ENCODE results near the gene DTL. TPM values are rescaled to one million over a fixed set of nuclear protein-coding genes. Genes with fewer than 3 reads are reported as not detected.

The DTL gene
- total RNA-seq, 1 experiment from 2014 or later, result 73.0 TPM

DNA sequence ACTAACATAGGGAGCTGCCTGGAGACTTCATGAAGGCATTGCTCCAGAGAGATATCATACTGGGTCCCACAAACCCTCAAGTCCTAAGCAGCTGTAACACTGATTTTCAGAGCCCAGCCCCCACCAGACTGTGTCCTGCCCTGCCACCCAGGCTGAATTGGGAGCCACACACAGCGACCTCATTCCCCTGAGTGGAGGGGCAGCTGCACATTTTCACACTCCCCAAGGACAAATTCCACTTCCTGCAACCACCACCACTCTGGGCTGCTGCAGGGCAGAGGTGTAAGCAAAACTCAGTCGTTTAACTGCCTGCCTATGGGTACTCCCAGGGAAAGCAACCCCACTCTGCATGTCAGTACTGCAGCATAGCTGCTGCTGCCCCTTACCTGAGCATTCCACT, 19.8 kb downstream of the DTL start:
- H3K27ac Mint-ChIP-seq, result no peak overlapping the region; a peak in 1 of 7 replicates
- no peak overlapping the region for H2BK5ac ChIP-seq (ENCODE audit: insufficient read length, low read length)
- no peak overlapping the region for H3K4ac ChIP-seq (ENCODE audit: low read depth, low read length)
- DNase-seq, result no peak
- H2BK15ac ChIP-seq (ENCODE audit: low read depth, low read length), result no peak overlapping the region
- H3K27ac ChIP-seq (ENCODE audit: insufficient read length, low read depth, low read length), result no peak overlapping the region
- H3K4me1 Mint-ChIP-seq, result no peaks in the 10 kb centered on the region
- no peaks in the 10 kb centered on the region for H3K79me2 ChIP-seq (ENCODE audit: insufficient read depth, low read length)
- WGBS (ENCODE audit: extremely low coverage, insufficient read length, low lambda C conversion rate), result no CpG with 5 or more reads among the region's 2 CpGs
- H3K9me3 Mint-ChIP-seq, result peaks cover 0 to 10% of the 10 kb centered on the region in 2 experiments; a peak in 4 of 5 replicates
- no peaks in the 10 kb centered on the region for H3K9me3 ChIP-seq (ENCODE audit: control insufficient read depth, low read depth, low read length)
- no peak overlapping the region for H3K4me3 Mint-ChIP-seq
- H3K36me3 Mint-ChIP-seq (ENCODE audit: insufficient read depth in 1 of 3, low read depth in 3 of 3), result peaks cover 67 to 92% (median 85%) of the 10 kb centered on the region in 3 experiments
- no peak overlapping the region for H2BK120ac ChIP-seq (ENCODE audit: low read depth, low read length, poor library complexity, severe bottlenecking)
- H3K79me1 ChIP-seq (ENCODE audit: insufficient read depth, low read depth, low read length, poor library complexity, severe bottlenecking), result no peaks in the 10 kb centered on the region
- no peaks in the 10 kb centered on the region for H3K27me3 ChIP-seq (ENCODE audit: insufficient read depth, low read length)
- H3K4me2 ChIP-seq (ENCODE audit: insufficient read depth, insufficient read length, low read length), result no peak overlapping the region
- H4K8ac ChIP-seq (replicated peaks; ENCODE audit: insufficient read length, low read depth, low read length), result no peak overlapping the region
- H3K4me1 ChIP-seq (ENCODE audit: insufficient read depth, low read length), result no peaks in the 10 kb centered on the region
- H3T11ph ChIP-seq (ENCODE audit: low read length), result no peak overlapping the region
- H4K5ac ChIP-seq (ENCODE audit: insufficient read length, low read depth, low read length), result no peak overlapping the region
- H3K18ac ChIP-seq (ENCODE audit: insufficient read length, low read depth, low read length), result no peak overlapping the region
- no peak overlapping the region for H2BK12ac ChIP-seq (ENCODE audit: insufficient read length, low read depth, low read length)
- H2AK5ac ChIP-seq (ENCODE audit: insufficient read length, low read length), result no peak overlapping the region
- H3K9ac ChIP-seq (ENCODE audit: extremely low read depth, insufficient read length, low read length), result no peak overlapping the region
- H4K20me1 ChIP-seq (ENCODE audit: control insufficient read depth, insufficient read depth, insufficient read length), result no peaks in the 10 kb centered on the region
- TF ChIP-seq, protein P1, sequence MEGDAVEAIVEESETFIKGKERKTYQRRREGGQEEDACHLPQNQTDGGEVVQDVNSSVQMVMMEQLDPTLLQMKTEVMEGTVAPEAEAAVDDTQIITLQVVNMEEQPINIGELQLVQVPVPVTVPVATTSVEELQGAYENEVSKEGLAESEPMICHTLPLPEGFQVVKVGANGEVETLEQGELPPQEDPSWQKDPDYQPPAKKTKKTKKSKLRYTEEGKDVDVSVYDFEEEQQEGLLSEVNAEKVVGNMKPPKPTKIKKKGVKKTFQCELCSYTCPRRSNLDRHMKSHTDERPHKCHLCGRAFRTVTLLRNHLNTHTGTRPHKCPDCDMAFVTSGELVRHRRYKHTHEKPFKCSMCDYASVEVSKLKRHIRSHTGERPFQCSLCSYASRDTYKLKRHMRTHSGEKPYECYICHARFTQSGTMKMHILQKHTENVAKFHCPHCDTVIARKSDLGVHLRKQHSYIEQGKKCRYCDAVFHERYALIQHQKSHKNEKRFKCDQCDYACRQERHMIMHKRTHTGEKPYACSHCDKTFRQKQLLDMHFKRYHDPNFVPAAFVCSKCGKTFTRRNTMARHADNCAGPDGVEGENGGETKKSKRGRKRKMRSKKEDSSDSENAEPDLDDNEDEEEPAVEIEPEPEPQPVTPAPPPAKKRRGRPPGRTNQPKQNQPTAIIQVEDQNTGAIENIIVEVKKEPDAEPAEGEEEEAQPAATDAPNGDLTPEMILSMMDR (conservative IDR thresholded peaks at IDR 0.05), result no peak
- no peak overlapping the region for H4K91ac ChIP-seq (ENCODE audit: insufficient read length, low read depth, low read length)
- no peaks in the 10 kb centered on the region for H3K27me3 Mint-ChIP-seq (ENCODE audit: low read depth)
- no peak overlapping the region for H3K56ac ChIP-seq (ENCODE audit: insufficient read length, low read depth, low read length)
- no peaks in the 10 kb centered on the region for H3K23me2 ChIP-seq (ENCODE audit: insufficient read length, low read depth, low read length, poor library complexity, severe bottlenecking)
- no peak overlapping the region for H2AFZ ChIP-seq (ENCODE audit: low read length)
- H3K14ac ChIP-seq (ENCODE audit: insufficient read depth, low read length), result no peak overlapping the region
- no peak overlapping the region for H2BK20ac ChIP-seq (ENCODE audit: low read depth, low read length, poor library complexity, severe bottlenecking)
- no peak overlapping the region for H3K23ac ChIP-seq (ENCODE audit: insufficient read length, low read depth, low read length)

Data from H9 (cell line).